NCI-H446 treated with DMSO at 0.1 percent for 48 hours (cell line): ENCODE measurements around the gene KAT8.
"Not testable (repeated sequence)": the region's sequence is repeated elsewhere in the genome, so short reads cannot be mapped to it uniquely, and the experiment has no call there.

Experiments used
- DNase-seq: peaks from one replicate; lab custom pipeline; 2025; lab: John Stamatoyannopoulos, UW

Gene KAT8

GRCh38 chr16:31083981-31084380, 33.5 kb upstream of the KAT8 start:
- no peak for DNase-seq

GRCh38 chr16:31084584-31085302, 32.7 kb upstream of the KAT8 start:
- no peak for DNase-seq

GRCh38 chr16:31085411-31085810, 32.1 kb upstream of the KAT8 start:
- no peak for DNase-seq

GRCh38 chr16:31085873-31086628, 31.4 kb upstream of the KAT8 start:
- no peak for DNase-seq

- no peak for DNase-seq
Observed at GRCh38 chr16:31086629-31086906, 30.9 kb upstream of the KAT8 start.

- no peak for DNase-seq
Observed at GRCh38 chr16:31087481-31087880, 30.0 kb upstream of the KAT8 start.

- DNase-seq = no peak
Observed at GRCh38 chr16:31087971-31088370, 29.5 kb upstream of the KAT8 start.

- DNase-seq = no peak
Observed at GRCh38 chr16:31088459-31089183, 28.8 kb upstream of the KAT8 start, which contains the start of gene PRSS53. TSS of gene PRSS53 (minus strand) at chr16:31088943. CDS start at chr16:31088809, 134 bp downstream.

GRCh38 chr16:31089199-31089598, 28.3 kb upstream of the KAT8 start:
- DNase-seq = no peak

GRCh38 chr16:31090540-31090939, 26.9 kb upstream of the KAT8 start:
- no peak for DNase-seq

GRCh38 chr16:31092330-31092729, 25.1 kb upstream of the KAT8 start:
- DNase-seq = no peak

GRCh38 chr16:31093132-31093703, 24.2 kb upstream of the KAT8 start:
- no peak for DNase-seq

GRCh38 chr16:31094088-31094423, 23.4 kb upstream of the KAT8 start:
- DNase-seq = no peak

GRCh38 chr16:31094424-31095120, 22.9 kb upstream of the KAT8 start, which contains the start of gene VKORC1:
TSS of gene VKORC1 (minus strand) at chr16:31094797. CDS start at chr16:31094729, 68 bp downstream.
- peak; percentile 91 for DNase-seq

- DNase-seq = no peak
Observed at GRCh38 chr16:31099860-31100638, 17.4 kb upstream of the KAT8 start.

GRCh38 chr16:31100876-31101641, 16.4 kb upstream of the KAT8 start:
- not testable (repeated sequence) for DNase-seq

- no peak for DNase-seq
Observed at GRCh38 chr16:31105677-31106213, 11.7 kb upstream of the KAT8 start.

- DNase-seq = no peak
Observed at GRCh38 chr16:31106509-31107464, 10.7 kb upstream of the KAT8 start.

- no peak for DNase-seq
Observed at GRCh38 chr16:31107465-31107867, 10.0 kb upstream of the KAT8 start.
